Activated B cell treated with CpG ODN at 0.5 μM for 24 hours (primary cell): ENCODE measurements around the gene HSCB. TPM values are rescaled to one million over a fixed set of nuclear protein-coding genes. Genes with fewer than 3 reads are reported as not detected.

Experiments used
- ATAC-seq: fragments of 200-7000 bp; cut with Tn5 transposase; one replicate; pipeline ENCODE4 v1.10.0; 2021; ENCODE audit warnings: low read depth, mild to moderate bottlenecking, moderate library complexity
- CTCF ChIA-PET: fragments of 350-600 bp; sonication (Branson Sonifier 250); formaldehyde crosslinking; loops from one replicate; lab custom pipeline; 2021; ENCODE audit warnings: antibody characterized with exemption; lab: Charles Lee
- POLR2A ChIA-PET: fragments of 350-600 bp; sonication (Branson Sonifier 250); formaldehyde crosslinking; loops from one replicate; lab custom pipeline; 2021; ENCODE audit warnings: antibody characterized with exemption; lab: Charles Lee
- DNase-seq: peaks from one replicate; pipeline ENCODE4 v3.0.0; 2022
- H3K27ac Mint-ChIP-seq: one replicate; pipeline ENCODE4 v1.8.0; 2020; ENCODE audit warnings: mixed read lengths
- H3K27me3 Mint-ChIP-seq: one replicate; pipeline ENCODE4 v1.8.0; 2021; ENCODE audit warnings: mixed read lengths
- H3K36me3 Mint-ChIP-seq: one replicate; pipeline ENCODE4 v1.8.0; 2021; ENCODE audit warnings: low read depth, mixed read lengths
- H3K4me1 Mint-ChIP-seq: one replicate; pipeline ENCODE4 v1.8.0; 2021; ENCODE audit warnings: mixed read lengths
- H3K4me3 Mint-ChIP-seq: one replicate; pipeline ENCODE4 v1.8.0; 2020; ENCODE audit warnings: mild to moderate bottlenecking, mixed read lengths
- H3K9me3 Mint-ChIP-seq: one replicate; pipeline ENCODE4 v1.8.0; 2020; ENCODE audit warnings: mixed read lengths
- CTCF ChIP-seq: fragments of 200-600 bp; IDR thresholded peaks from one replicate; pipeline ENCODE4 v1.8.0; 2022; ENCODE audit warnings: antibody characterized with exemption, mild to moderate bottlenecking
- intact Hi-C: fragments of 100-400 bp; cut with micrococcal nuclease; formaldehyde crosslinking; loops from one replicate; pipeline ENCODE4 v1.15.1; 2024
- total RNA-seq: library from RNA; stranded (reverse); gene quantifications from 2 replicates; pipeline ENCODE4 v1.2.3, GENCODE V29; 2022

The HSCB gene
- total RNA-seq, 1 donor from 2014 or later, result 17.0 TPM

GRCh38 chr22:28769394-28770085, 27.7 kb downstream of the HSCB start:
- Mint-ChIP-seq H3K9me3 (peaks cover 1% of the 10 kb centered on the region), H3K27ac (no peak overlapping the region), H3K36me3 (peaks cover 12% of the 10 kb centered on the region), H3K4me3 (no peak overlapping the region), H3K27me3 (no peaks in the 10 kb centered on the region), H3K4me1 (peaks cover 16% of the 10 kb centered on the region)
- ChIA-PET CTCF (no interaction called here), POLR2A (no interaction called here)
- intact Hi-C loops, result no loop called here
- DNase-seq (no peak), ATAC-seq (no peak)
- no peak for TF ChIP-seq CTCF

- peaks cover 26% of the 10 kb centered on the region for H3K36me3 Mint-ChIP-seq
- no peak for TF ChIP-seq CTCF
- peaks cover 28% of the 10 kb centered on the region for H3K4me1 Mint-ChIP-seq
- no peak overlapping the region for H3K4me3 Mint-ChIP-seq
- CTCF ChIA-PET, result no interaction called here
- intact Hi-C loops, result no loop called here
- H3K27me3 Mint-ChIP-seq, result no peaks in the 10 kb centered on the region
- H3K9me3 Mint-ChIP-seq, result peaks cover 1% of the 10 kb centered on the region
- no peak overlapping the region for H3K27ac Mint-ChIP-seq
- ATAC-seq (no peak), DNase-seq (no peak)
- POLR2A ChIA-PET, result interaction anchor here (2.9 kb wide), 1 partner anchor 28 kb away, joined by 41 read pairs; the partner anchor contains the start of gene XBP1
These were observed 29.5 kb downstream of the HSCB start for GRCh38 chr22:28771195-28771791.

- Mint-ChIP-seq H3K36me3 (peaks cover 34% of the 10 kb centered on the region), H3K4me1 (peaks cover 28% of the 10 kb centered on the region), H3K4me3 (peak within 1 kb of the TSS; percentile 91), H3K27ac (peak within 1 kb of the TSS; percentile 91), H3K27me3 (no peaks in the 10 kb centered on the region), H3K9me3 (peaks cover 1% of the 10 kb centered on the region)
- CTCF ChIA-PET, result interaction anchor here (0.6 to 2.4 kb wide), 5 partner anchors 28 to 268 kb away, joined by 3 to 8 read pairs (median 3); partner anchors contain the start of genes CHEK2 and HSCB
- POLR2A ChIA-PET, result interaction anchor here (0.6 to 2.9 kb wide), 8 partner anchors 11 to 97 kb away, joined by 3 to 41 read pairs (median 7); partner anchors contain the start of genes CHEK2, HSCB and XBP1
- peak; percentile 87 for DNase-seq
- TF ChIP-seq CTCF, result no peak
- peak; percentile 91 for ATAC-seq
- intact Hi-C loops, result loop anchor here (1.0 to 2.0 kb wide), 7 partner anchors 18 to 110 kb away; partner anchors contain the start of genes HSCB, TTC28 and ZNRF3
These were observed 31.0 kb downstream of the HSCB start, which contains the start of gene CCDC117 for GRCh38 chr22:28772633-28773460. Gene CCDC117, plus strand, starts transcription at chr22:28772695. Its CDS starts 155 bp downstream, at chr22:28772850.

- peak overlapping the region; percentile 90 for H3K27ac Mint-ChIP-seq
- peaks cover 38% of the 10 kb centered on the region for H3K36me3 Mint-ChIP-seq
- ChIA-PET CTCF (interaction anchor here (2.1 to 2.4 kb wide), 2 partner anchors 56 to 173 kb away, joined by 6 to 8 read pairs; no protein-coding TSS in a partner anchor), POLR2A (interaction anchor here (1.0 to 2.9 kb wide), 6 partner anchors 11 to 31 kb away, joined by 3 to 41 read pairs (median 8); partner anchors contain the start of genes CHEK2, HSCB and XBP1)
- TF ChIP-seq CTCF, result no peak
- H3K27me3 Mint-ChIP-seq, result no peaks in the 10 kb centered on the region
- ATAC-seq (no peak), DNase-seq (no peak)
- peak overlapping the region; percentile 91 for H3K4me3 Mint-ChIP-seq
- peaks cover 1% of the 10 kb centered on the region for H3K9me3 Mint-ChIP-seq
- H3K4me1 Mint-ChIP-seq, result peaks cover 28% of the 10 kb centered on the region
- intact Hi-C loops, result loop anchor here (1.0 to 2.0 kb wide), 4 partner anchors 17 to 95 kb away; partner anchors contain the start of gene TTC28
These were observed 31.6 kb downstream of the HSCB start for GRCh38 chr22:28773461-28773867.
